Measurements from ENCODE around the gene TMCC1. TPM values are rescaled to one million over a fixed set of nuclear protein-coding genes. Genes with fewer than 3 reads are reported as not detected.
"Not testable (repeated sequence)": the region's sequence is repeated elsewhere in the genome, so short reads cannot be mapped to it uniquely, and the experiment has no call there.

TMCC1 gene
- total RNA-seq, 1 donor from 2014 or later: 91.6 TPM

DNA sequence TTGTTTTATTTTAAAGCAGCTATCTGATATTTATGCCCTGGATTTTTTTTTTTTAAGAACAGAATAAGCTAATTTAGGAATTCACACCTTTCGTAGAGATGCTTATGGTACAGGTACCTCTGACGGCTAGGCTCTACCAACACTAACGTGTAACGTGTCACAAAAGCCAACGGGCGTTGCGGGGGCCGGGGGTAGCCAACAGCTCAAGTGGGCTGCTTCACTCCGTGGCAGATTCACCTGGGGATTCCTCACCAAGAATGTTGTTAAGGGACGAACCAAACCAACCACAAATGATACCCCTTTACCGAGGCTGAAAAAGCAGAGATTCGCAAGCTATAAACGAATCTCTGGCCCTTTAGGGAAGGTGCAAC, 1.0 kb downstream of the TMCC1 start:
- no peak for DNase-seq

- DNase-seq: no peak
Measured at GRCh38 chr3:129890891-129891290, 2.6 kb downstream of the TMCC1 start.

DNA sequence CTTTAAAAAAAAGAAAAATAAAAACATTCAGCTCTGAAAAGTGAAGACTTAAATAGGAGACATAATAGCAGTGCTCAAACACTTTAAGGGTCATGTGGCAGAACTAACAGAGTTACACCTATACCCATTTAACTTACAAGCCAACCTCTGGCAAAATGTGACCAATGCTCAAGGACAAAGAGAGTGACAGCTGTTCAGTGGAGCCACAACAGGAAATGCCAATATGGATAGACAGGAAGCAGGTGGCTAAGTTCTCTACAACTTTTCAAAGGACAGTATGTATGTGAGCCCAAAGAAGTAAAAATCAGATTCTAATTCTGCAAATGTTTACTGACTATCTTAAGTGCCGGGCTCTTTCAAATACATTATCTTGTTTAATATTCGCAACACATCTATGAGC, 3.4 kb downstream of the TMCC1 start:
- no peak for DNase-seq

GRCh38 chr3:129888771-129889170, 4.7 kb downstream of the TMCC1 start:
- no peak for DNase-seq

GRCh38 chr3:129881261-129881660, 12.2 kb downstream of the TMCC1 start:
- no peak for DNase-seq

- no peak for DNase-seq
Measured at GRCh38 chr3:129878355-129878754, 15.2 kb downstream of the TMCC1 start.

- DNase-seq: not testable (repeated sequence)
Measured at GRCh38 chr3:129874479-129874878, 19.0 kb downstream of the TMCC1 start.

DNA sequence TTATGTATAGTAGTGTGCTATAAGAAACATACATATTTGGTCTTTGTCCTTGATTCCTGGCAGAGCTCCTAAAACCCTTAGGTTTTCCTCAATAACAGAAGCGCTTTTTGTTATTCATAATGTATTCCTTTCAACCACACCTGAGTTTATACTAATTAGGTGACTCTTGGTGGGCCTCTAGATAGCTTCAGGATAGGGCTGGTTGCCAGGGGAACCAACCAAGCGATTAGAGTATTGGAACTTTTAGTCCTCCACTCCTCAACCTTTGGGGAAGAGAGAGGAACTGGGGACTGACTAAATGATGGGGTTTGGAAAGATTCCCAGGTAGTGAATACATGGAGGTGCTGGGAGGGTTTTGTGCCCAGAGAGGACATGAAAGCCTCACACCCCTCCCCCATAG, 24.6 kb downstream of the TMCC1 start:
- DNase-seq: no peak

GRCh38 chr3:129867506-129868124, 25.9 kb downstream of the TMCC1 start:
- DNase-seq: no peak

- no peak for DNase-seq
Measured at GRCh38 chr3:129865806-129866205, 27.7 kb downstream of the TMCC1 start.

GRCh38 chr3:129864519-129864918, 29.0 kb downstream of the TMCC1 start:
- DNase-seq: no peak

DNA sequence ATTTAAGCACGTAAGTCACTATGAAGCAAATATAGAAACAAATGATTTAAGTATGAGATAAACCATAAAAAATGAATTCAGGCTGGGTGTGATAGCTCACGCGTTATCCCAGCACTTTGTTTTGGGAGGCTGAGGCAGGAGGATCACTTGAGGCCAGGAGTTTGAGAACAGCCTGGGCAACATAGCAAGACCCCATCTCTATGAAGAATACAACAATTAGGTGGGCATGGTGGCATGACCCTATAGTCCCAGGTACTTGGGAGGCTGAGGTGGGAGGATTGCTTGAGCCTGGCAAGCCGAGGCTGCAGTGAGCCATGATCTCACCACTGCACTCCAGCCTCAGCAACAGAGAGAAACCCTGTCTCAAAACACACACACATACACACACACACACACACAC, 34.2 kb downstream of the TMCC1 start:
- no peak for DNase-seq

DNA sequence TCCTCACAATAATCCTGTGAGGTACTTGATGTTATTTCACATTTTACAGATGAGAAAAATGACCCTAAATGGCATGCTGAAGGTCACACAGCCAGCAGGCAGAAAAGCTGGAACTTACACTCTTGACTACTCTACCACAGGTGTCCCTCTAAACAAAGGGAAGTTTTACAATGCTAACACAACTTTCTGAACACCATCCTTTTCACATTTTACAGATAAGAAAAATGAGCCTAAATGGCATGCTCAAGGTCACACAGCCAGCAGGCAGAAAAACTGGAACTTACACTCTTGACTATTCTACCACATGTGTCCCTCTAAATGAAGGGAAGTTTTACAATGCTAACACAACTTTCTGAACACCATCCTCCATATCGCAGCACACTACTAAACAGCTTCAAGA, 35.6 kb downstream of the TMCC1 start:
- no peak for DNase-seq

DNA sequence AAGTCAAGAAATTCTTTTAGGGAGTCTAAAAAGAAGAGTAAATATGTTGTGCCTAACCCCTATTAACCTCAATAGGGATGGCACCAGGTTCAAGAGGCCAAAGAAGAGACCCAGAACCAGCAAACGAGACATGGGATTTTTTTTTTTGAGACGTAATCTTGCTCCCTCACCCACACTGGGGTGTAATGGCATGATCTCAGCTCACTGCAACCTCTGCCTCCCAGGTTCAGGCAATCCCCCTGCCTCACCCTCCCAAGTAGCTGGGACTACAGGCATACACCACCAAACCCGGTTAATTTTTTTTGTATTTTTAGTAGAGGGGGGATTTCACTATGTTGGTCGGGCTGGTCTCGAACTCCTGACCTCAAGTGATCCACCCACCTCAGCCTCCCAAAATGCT, 36.7 kb downstream of the TMCC1 start:
- not testable (repeated sequence) for DNase-seq

DNA sequence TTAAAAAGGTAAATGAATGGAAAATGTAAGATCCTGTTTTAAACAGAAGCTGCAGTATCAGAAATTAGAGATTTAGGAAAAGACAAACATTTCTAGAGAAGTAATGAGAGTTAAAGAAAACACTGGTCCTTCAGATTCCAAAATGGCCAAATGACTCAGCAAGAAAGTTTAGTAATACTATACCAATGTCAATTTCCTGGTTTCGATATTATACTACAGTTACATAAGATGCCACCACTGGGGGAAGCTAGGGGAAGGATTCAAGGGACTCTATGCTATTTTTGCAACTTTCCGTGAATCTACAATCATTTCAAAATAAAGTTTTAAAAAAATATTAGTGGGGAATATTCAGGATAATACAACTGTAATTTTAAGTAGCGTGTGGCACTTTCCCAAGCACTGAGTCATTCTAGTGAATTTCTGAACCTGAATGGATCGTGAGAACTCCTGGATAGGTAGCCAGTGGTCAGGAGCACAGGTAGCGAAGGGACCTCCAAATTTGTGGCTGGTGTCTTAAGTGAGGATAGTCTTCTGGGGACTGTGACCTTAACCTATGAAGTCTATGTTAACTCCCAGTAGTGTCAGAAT, 37.6 kb downstream of the TMCC1 start:
- DNase-seq: no peak

DNA sequence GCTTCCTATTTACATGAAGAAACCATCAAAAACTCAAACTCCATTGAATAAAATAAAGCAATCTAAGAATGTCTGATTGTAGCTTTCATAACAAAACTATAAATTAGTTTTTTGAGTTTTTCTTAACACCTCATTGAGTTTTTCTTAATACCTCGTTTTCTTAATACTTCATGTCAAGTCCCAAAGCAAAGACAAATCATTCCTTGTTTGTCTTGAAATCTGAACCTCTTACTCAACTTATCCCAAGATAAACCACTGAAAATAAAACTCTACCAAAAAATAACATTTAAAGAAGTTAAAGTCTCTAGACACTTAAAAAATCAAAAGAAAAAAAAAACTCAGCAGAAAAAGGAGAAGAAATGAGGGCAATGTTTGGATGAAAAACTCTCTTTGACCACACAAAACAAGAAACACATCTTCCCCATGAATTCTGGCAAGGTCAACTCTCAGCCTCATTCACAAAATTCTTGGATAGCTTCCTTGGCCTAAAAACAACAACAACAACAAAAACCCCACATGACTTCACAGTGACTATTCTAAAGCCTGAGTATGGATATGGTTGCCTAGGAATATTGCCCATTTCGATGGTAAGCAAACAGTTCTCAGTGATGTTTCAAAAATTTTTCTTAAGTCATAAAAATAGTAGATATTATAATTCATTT, 38.2 kb downstream of the TMCC1 start:
- no peak for DNase-seq

- no peak for DNase-seq
Measured at GRCh38 chr3:129854460-129854859, 39.1 kb downstream of the TMCC1 start.

DNA sequence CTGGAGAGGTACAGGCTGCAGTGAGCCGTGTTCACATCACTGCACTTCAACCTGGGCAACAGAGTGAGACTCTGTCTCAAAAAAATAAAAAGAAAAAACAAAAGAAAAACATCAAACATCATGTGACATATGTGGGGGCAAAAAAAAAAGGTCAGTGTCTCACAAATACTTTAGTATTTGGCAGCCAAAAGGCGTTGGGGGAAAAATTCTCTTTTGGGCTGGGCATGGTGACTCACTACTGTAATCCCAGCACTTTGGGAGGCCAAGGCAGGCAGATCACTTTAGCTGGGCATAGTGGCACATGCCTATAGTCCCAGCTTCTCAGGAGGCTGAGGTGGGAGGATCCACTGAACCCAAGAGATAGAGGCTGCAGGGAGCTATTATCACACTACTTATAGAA, 47.6 kb downstream of the TMCC1 start:
- no peak for DNase-seq

GRCh38 chr3:129840707-129841360, 52.7 kb downstream of the TMCC1 start:
- DNase-seq: no peak

DNA sequence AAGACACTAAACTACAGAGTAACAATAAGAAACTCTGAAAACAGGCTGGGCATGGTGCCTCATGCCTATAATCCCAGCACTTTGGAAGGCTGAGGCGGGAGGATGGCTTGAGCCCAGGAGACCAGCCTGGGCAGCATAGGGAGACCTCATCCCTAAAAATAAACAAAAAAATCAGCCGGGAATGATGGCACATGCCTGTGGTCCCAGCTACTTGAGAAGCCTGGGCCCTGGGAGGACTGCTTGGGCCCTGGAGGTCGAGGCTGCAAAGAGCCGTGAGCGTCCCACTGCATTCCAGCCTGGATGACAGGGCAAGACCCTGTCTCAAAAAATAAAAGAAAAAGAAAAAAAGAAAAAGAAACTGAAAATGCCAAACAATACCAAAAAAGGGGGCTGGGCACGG, 55.4 kb downstream of the TMCC1 start:
- DNase-seq: no peak

DNA sequence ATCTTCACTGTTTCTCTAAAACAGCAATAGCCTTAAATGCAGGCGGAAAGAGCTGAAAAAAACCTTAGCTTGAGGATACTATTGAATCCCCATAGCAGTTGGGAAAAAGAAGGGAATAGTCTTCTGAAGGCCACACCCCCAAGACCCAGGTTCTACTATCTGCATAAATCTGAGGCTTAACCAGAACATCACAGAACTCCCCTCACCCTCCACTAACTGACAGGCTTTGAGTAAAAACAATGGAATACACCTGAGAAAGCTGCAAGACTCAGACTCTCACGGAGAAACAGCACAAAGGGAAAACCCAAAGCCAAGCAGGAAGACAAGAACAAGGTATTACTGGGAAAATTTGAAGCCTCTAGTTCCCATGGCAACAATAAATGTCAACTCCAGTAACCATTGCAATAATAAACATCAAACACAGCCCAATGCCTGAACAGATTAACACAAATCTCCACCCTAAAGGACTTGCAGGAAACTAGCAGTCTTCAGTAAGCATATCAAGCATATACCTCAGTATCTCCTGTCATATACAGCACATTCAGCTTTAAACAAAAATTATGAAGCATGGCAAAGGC, 56.4 kb downstream of the TMCC1 start:
- no peak for DNase-seq

- no peak for DNase-seq
Measured at GRCh38 chr3:129836381-129837064, 57.0 kb downstream of the TMCC1 start.

GRCh38 chr3:129835198-129835597, 58.3 kb downstream of the TMCC1 start:
- DNase-seq: no peak

Data from occipital lobe (tissue), 2 donors.